Right renal pelvis (tissue), 4 donors: ENCODE results near the gene NXPE3. TPM values are rescaled to one million over a fixed set of nuclear protein-coding genes. Genes with fewer than 3 reads are reported as not detected.

Source experiments
- DNase-seq, 4 donors: peaks; one replicate each; pipeline ENCODE4 v3.0.0-alpha.2; 2013; ENCODE audit warnings: low read depth in 4 of 4, low spot score in 3 of 4, missing footprints in 1 of 4
- polyA plus RNA-seq, 4 donors: library from polyadenylated mRNA; unstranded; fragments of 120-200 nt; gene quantifications; one replicate each; pipeline ENCODE4 v1.2.1, GENCODE V29; 2013; ENCODE audit not compliant: insufficient read length in 4 of 4

The NXPE3 gene
- polyA plus RNA-seq, 4 donors, result 5.7 to 8.6 (median 8.0) TPM

DNA sequence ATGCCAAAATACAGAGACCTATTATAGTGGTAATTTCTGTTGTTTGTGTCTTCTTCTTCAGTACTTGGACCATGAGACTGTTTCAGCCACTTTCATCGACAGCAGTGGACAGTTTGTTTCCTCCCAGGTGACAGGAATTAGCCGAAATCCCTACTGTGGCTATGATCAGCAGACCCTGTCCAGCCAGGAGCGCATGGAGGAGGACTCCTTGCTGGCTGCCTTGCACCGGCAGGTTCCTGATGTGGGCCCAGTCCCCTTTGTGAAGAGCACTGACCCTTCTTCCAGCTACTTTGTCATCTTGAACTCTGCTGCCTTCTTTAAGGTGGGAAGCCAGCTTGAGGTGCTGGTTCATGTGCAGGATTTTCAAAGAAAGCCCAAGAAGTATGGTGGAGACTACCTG is 22.2 kb downstream of the NXPE3 start:
- no peak for DNase-seq

DNA sequence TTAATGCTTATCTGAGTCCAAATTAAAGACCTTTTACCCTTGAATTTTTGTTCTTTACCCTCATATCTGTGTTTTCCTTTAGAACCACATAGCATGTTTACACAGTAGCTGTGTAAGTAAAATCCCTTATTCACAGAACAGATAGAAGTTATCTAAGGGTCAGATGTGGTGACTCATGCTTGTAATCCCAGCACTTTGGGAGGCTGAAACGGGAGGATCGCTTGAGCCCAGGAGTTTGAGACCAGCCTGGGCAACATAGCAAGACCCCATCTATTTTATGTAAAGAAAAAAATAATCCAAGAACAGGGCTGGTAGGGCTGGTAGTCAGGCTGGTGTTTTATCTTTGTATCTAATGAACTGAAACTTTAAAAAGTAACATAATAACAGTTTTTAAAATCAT is 23.2 kb downstream of the NXPE3 start:
- no peak for DNase-seq

DNA sequence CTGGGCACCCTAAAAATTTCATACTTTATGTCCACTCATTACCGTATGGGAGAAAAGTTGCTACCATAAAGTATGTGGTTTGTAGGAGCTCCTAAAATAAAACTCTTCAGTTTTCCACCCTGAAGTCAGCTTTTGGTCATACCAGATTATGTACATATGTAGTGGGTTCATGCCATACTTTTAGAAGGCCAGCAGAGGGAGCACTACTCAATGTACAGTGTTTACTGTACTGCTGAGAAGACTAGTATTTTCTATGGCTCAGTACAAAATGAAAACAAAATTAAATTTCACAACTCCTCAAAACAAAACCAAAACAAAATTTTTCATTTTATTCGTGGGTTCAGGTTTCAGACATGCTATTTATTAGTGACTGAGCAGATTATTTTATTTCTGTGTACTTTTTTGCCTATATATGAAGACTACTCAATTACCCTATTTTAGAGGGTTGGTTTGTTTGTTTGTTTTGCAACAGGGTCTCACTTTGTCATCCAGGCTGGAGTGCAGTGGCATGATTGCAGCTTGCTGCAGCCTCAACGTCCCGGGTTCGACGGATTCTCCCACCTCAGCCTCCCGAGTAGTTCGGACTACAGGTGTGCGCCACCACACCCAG is 24.3 kb downstream of the NXPE3 start:
- DNase-seq, result no peak

GRCh38 chr3:101803939-101804338 is 24.9 kb downstream of the NXPE3 start:
- DNase-seq, result no peak

DNA sequence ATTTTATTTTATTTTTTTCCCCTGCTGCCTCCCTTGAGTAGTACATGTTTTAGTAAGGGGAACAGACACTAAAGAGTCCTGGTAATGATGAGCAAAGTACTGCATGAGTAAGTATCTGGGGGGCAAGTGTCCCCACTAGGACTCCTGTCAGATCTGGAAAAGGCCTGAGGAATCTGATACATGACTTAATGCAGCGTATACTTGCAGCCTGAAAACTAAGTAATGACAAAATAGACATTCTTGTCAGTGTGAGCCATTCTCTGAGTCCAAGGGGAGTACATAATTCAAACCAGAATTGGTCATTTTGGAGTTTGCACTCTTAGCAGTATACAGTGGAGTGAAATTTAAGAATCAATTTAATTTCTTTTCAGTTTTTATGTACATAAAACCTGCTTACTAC is 27.5 kb downstream of the NXPE3 start:
- no peak for DNase-seq

DNA sequence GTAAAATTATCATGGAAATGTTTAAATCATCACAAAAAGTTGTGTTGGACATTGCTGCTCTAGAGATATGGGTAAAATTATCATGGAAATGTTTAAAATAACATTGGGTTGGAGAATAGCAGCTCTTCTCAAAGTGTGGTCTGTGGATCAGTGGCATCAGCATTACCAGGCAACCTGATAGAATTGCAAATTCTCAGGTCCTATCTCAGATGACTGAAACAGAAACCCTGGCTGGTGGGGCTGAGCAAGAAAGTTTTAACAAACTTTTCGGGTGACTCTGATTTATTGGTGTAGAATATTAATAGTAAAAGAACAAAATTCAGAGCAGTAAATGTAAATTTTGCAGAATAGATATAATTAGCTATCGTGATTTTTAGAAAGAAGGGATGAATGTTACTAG is 28.9 kb downstream of the NXPE3 start:
- DNase-seq, result no peak

DNA sequence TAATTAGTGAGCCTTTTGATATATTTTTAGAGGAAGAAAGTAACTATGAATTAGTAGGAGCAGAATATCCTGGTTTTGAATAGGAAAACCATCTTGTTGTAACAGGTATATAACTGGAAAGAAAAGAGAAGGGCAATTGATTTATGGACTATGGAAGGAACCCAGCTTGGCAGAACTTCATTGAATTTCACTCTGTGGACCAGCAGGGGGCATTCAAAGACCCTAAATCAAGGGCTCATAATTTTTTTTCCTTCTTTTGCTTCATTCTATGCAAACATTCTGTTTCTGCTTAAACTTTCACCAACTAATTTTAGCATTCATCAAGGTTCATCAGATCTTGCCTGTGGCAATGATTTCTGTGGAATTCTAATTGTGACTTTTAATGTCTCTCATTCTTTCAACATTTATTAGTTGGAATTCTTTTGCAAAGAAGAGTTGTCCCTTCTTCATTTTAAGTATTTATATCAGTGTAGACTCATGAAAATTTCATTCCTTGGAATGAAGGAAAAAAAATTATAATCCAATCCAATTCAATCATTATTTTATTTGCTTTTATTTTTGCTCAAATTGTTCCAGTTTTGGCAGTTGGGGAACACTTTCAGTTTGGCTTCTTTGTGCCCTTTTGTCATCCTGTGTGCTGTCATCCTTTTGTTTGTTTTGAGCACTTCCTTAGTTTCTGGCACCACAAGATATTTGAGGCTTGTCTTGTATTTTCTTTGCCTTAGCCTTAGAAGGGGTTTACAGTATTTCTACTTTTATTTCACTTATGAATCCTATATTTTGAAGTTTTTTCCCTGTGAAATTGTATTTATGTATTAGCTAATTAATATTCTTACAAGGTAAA is 30.4 kb downstream of the NXPE3 start:
- no peak for DNase-seq

DNA sequence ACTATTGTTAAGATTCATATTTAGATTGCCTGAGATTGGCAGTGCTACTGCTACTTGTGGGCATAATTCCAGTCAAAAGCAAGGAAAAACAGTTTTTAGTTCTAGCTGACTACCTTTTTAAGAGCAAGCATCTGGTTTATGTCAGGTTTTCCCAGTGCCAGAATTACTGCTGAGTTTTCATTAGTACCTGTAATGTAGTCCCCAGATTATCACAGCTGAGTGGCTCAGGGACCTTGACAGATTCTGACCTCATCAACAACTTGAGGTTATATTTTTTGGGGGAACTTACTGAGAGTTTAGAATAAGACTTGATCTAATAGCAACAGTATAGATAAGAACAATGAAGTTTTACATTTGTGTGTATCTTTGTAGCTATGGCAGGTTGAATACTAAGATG is 31.0 kb downstream of the NXPE3 start:
- no peak for DNase-seq

DNA sequence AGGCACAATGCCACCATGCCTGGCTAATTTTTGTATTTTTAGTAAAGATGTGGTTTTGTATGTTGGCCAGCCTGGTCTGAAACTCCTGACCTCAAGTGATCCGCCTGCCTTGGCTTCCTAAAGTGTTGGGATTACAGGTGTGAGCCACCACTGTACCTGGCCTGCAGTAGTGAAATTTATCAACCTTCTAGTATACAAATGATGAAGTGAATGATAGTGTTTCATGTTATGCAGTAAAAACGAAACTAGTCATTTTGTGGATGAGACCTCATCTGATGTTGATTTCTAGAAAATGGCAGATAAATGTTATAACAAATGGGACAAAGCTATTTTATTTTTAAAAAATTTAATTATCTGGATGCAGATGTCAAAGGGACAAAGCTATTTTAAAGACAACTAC is 32.9 kb downstream of the NXPE3 start:
- no peak for DNase-seq

DNA sequence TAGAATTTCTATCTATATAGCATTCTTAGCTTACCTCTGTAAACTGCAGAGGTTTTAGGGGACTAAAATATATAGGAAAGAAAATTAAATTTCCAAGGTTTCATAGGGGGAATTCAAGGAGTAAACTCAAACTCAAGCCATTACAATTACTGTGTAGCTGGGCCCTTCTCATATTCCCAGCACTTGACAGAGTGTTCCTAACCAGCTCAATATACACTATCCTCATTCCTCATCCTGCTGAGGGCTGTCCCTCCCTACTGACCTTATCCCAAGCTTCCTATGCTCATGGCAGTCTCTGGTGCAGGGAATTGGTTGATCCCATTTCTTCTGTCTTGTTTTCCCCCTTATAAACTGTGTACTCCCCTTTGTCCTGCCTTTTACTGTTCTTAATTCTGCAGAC is 33.9 kb downstream of the NXPE3 start:
- DNase-seq, result no peak

GRCh38 chr3:101813817-101814440 is 34.9 kb downstream of the NXPE3 start:
- DNase-seq, result no peak

DNA sequence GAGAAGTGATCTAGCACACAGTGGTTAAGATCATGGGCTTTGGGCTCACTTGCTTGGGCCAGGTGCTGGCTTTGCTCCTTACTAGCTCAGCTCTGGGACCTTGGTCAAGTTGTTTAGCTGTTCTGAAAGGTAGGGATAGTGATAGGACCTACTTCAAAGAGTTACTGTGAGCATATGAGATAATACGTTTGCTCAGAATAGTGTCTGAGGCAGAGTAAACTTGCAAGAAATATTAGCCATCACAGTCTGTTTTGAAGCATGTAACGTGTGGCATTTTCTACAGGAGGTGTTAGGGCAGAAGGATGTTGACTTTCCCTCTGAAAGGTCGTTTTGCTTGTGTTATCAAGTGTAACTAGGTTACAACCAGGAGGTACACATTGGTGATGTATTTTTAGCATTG is 35.8 kb downstream of the NXPE3 start:
- DNase-seq, result no peak

DNA sequence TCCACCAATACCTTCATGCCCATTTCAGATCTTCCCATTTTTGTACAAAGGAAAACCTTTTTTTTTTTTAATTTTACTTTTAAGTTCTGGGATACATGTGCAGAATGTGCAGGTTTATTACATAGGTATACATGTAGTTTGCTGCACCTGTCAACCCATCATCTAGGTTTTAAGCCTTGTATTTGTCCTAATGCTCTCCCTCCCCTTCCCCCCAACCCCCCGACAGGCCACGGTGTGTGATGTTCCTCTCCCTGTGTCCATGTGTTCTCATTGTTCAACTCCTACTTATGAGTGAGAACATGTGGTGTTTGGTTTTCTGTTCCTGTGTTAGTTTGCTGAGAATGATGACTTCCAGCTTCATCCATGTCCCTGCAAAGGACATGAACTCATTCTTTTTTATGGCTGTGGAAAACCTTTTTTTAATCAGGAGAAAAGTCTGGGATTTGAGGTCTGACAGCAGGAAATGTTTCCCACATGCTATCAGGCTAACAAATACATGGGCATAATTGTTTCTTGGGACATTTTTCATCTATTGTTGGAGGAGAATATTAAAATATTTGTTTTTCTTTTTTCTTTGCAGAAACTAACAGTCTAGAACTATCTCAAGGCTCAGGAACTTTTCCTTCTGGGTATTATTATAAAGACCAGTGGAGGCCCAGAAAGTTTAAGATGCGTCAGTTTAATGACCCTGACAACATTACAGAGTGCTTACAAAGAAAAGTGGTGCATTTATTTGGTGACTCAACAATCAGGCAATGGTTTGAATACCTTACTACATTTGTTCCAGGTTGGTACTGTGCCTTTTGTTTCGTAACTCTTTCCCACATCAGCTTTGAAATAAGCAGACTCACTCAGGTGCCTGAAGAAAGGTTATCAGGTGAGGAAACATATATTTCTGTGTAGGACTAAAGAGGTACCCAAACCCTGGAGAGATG is 37.5 kb downstream of the NXPE3 start:
- DNase-seq, result no peak

DNA sequence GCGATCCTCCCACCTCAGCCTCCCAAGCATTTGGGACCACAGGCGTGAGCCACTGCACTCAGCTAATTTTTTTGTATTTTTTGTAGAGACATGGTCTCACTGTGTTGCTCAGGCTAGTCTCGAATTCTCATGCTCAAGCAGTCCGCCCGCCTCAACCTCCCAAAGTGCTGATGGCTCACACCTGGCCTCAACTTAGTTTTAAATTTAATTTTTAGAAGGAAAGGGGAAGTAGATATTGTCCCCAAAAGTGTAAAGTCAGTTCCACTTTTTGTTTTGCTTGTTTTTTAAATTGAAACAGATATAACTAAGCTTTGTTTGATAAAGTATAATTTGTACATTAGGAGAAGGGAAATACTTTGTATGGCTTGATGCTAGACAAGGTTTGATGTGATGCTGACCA is 39.0 kb downstream of the NXPE3 start:
- DNase-seq, result no peak

DNA sequence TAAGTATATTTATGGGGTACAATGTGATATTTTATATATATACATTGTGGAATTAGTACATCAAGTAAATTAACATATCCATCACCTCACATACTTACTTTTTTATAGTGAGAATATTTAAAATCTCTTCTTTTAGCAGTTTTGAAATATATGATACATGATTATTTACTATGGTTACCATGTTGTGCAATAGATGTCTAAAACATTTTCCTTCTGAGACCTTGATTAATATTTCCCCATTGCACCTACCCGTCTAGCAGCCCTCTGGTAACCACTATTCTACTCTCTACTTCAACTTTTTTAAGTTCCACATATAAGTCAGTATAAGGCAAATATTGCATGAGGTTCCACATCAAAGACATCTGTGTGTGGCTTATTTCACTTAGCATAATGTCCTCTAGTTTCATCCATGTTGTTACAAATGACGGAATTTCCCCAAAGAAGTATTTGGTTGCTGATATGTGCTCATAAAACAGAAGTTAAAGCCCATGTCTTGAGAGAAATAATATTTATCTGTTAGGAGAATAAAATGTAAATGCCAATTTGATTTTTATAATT is 40.7 kb downstream of the NXPE3 start:
- no peak for DNase-seq

- DNase-seq, result no peak
These were observed 42.5 kb downstream of the NXPE3 start for GRCh38 chr3:101821503-101821902.

- no peak for DNase-seq
These were observed 44.5 kb downstream of the NXPE3 start for GRCh38 chr3:101823525-101823924.

GRCh38 chr3:101824702-101825101 is 45.7 kb downstream of the NXPE3 start:
- no peak for DNase-seq

GRCh38 chr3:101825904-101826445 is 47.0 kb downstream of the NXPE3 start:
- no peak for DNase-seq
